WTC11 (cell line): ENCODE data around the gene LEKR1.

ENCODE experiments used
- ATF3 ChIP-seq: sonication (generic); formaldehyde crosslinking; conservative IDR thresholded peaks from 2 replicates; pipeline ENCODE4 v1.8.1; 2022; ENCODE audit warnings: mild to moderate bottlenecking, missing genetic modification reagents
- SOX15 ChIP-seq: fragments of 250-450 bp; sonication (Bioruptor Pico); IDR thresholded peaks from 2 replicates; pipeline ENCODE4 v1.9.0; 2021; ENCODE audit warnings: mild to moderate bottlenecking
- SP1 ChIP-seq: sonication (generic); formaldehyde crosslinking; conservative IDR thresholded peaks from 2 replicates; pipeline ENCODE4 v1.8.1; 2022; ENCODE audit warnings: missing genetic modification reagents
- TF ChIP-seq, protein P1 (sequence below): fragments of 200-600 bp; IDR thresholded peaks from 2 replicates; pipeline ENCODE4 v1.8.0; 2022; ENCODE audit warnings: antibody characterized with exemption

- TF ChIP-seq, protein P1, sequence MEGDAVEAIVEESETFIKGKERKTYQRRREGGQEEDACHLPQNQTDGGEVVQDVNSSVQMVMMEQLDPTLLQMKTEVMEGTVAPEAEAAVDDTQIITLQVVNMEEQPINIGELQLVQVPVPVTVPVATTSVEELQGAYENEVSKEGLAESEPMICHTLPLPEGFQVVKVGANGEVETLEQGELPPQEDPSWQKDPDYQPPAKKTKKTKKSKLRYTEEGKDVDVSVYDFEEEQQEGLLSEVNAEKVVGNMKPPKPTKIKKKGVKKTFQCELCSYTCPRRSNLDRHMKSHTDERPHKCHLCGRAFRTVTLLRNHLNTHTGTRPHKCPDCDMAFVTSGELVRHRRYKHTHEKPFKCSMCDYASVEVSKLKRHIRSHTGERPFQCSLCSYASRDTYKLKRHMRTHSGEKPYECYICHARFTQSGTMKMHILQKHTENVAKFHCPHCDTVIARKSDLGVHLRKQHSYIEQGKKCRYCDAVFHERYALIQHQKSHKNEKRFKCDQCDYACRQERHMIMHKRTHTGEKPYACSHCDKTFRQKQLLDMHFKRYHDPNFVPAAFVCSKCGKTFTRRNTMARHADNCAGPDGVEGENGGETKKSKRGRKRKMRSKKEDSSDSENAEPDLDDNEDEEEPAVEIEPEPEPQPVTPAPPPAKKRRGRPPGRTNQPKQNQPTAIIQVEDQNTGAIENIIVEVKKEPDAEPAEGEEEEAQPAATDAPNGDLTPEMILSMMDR = no peak
- TF ChIP-seq ATF3 (CRISPR knock-in tag) (no peak), SOX15 (CRISPR knock-in tag) (no peak), SP1 (CRISPR knock-in tag) (no peak)
Measured at GRCh38 chr3:156797368-156797767, 28.8 kb upstream of the LEKR1 start.
